Suprapubic skin (tissue), 3 donors: Measurements from ENCODE around the gene CDC42BPA.

Source experiments
- EP300 ChIP-seq: sonication (generic); formaldehyde crosslinking; IDR thresholded peaks from one replicate; pipeline ENCODE4 v1.6.1; 2017; ENCODE audit warnings: antibody characterized with exemption
- POLR2A ChIP-seq, 2 donors: fragments of 450-650 bp; IDR thresholded peaks; one replicate each; pipeline ENCODE4 v1.6.1; 2017; ENCODE audit warnings: antibody characterized with exemption in 2 of 2, mild to moderate bottlenecking in 2 of 2, moderate library complexity in 2 of 2
- TF ChIP-seq, protein P1 (sequence below), 2 donors: fragments of 200-600 bp in 1 of 2; fragments of 450-650 bp in 1 of 2; sonication (generic) in 1 of 2; IDR thresholded peaks; one replicate each; pipeline ENCODE4 v1.5.1; 2016 to 2019; ENCODE audit warnings: antibody characterized with exemption in 2 of 2, mild to moderate bottlenecking in 1 of 2, moderate library complexity in 1 of 2

DNA sequence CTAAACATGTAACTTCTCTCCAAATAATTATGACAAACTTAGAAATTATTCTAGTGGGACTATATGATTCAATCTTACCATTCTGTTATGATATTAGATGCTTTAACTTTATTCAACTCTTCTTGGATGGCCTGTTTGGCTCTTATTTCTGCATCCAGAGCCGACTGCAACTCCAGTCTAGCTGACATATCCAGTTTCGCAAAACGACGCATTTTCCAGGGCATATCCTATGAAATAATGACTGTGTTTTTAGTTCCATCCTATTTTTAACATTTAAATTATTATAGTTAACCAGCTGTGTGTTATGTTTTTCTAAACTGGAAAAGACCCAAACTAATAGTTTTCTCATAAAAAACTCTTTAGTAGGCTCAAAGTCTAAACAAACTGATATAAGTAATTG lies 244.5 kb downstream of the CDC42BPA start:
- TF ChIP-seq EP300 (no peak), POLR2A (IDR thresholded peaks at IDR 0.05) (no peak)
- TF ChIP-seq, protein P1, sequence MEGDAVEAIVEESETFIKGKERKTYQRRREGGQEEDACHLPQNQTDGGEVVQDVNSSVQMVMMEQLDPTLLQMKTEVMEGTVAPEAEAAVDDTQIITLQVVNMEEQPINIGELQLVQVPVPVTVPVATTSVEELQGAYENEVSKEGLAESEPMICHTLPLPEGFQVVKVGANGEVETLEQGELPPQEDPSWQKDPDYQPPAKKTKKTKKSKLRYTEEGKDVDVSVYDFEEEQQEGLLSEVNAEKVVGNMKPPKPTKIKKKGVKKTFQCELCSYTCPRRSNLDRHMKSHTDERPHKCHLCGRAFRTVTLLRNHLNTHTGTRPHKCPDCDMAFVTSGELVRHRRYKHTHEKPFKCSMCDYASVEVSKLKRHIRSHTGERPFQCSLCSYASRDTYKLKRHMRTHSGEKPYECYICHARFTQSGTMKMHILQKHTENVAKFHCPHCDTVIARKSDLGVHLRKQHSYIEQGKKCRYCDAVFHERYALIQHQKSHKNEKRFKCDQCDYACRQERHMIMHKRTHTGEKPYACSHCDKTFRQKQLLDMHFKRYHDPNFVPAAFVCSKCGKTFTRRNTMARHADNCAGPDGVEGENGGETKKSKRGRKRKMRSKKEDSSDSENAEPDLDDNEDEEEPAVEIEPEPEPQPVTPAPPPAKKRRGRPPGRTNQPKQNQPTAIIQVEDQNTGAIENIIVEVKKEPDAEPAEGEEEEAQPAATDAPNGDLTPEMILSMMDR (IDR thresholded peaks at IDR 0.05) = no peak
